G401.6 (cell line): ENCODE results near the gene AMH.

Experiments
- FAIRE-seq: peaks from 2 replicates; lab custom pipeline; 2012; peaks lifted over from hg19 to GRCh38; lab: Jason Lieb, UNC

The AMH gene

DNA sequence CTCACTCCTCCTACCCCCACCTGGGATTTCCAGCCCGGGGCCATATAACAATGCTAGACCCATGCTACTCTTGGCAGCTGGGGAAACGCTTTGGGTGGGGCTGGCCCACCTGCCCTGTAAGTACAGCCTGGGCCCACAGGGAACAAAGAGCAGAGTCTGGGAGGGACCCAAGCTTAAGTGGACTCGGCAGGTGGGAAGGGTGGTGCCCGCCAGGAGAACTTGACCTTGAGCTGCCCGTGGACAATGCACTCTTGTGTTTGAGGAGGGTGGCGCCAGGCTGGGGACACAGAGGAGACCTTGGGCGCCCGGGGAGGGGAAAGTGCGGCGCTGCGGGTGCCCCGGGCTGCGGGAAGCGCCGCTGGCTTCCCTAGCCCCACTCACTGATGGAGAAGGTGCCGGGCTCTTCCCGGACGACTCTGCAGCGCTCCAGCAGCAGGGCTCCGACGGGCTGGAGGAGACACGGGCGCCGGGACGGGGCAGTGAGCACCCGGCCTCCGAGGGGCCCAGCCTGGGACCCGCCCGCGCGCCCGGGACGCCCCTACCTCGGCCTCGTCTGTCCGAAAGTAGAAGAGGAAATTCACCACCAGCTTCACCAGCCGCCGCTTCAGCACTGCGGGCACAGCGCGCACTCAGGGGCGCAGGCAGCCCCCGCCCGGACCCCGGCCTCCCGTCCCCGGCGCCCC, 13.6 kb upstream of the AMH start:
- no peak for FAIRE-seq

DNA sequence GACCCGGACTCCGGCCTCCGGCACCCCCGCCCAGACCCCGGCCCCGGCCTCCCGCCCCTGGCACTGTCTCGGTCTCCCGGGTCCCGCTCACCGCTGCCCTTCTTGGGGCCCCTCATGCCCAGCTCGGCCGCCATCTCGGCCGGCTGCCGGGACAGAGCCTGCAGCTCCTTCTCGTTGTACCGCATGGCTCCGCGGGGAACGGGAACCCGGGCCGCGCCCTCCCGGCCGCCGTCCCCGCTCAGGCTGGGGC, 13.1 kb upstream of the AMH start:
- FAIRE-seq = no peak

DNA sequence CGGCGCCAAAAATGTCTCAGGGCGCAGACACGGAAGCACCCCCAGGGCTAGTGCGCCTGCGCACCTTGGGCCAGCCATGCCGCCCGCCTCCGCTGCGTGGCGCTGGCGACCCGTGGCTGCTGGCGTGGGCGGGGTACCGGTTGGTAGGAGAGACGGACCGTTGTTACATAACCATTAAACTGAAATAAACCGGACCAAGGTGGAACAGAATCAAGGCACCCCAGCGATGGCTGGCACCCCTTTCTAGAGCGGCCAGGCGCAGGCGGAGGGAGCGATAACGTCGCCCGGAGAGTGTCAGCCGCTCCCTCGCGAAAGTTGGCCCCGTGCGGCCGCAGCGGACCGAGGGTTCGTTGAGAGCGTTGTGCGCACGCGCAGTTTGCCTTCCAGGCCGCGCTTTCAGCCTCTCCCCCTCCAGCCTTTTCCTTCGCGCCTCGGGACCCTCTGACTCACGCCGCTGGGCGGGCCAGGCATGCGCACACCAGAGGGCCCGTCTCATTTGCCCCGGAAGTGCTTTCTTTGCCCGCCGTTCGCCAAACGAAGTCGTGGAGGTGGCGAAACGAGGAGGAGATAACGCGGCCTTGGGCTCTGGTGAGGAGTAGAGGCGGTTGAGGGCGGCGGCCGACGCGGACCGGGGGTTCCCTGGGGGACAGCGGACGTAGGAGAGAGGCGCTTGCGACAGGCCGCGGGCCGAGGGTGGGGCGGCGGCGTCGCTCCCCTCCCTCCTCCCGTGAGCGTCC, 12.6 kb upstream of the AMH start, which contains the start of the genes PLEKHJ1 and SF3A2:
PLEKHJ1 (minus strand) TSS at position 16 of the 737 bp plus-strand sequence. CDS start 81 bp downstream, outside the sequence.
SF3A2 (plus strand) TSS at position 511 of the 737 bp plus-strand sequence. CDS start 6,595 bp downstream, outside the sequence.
- peak; percentile 94 for FAIRE-seq

DNA sequence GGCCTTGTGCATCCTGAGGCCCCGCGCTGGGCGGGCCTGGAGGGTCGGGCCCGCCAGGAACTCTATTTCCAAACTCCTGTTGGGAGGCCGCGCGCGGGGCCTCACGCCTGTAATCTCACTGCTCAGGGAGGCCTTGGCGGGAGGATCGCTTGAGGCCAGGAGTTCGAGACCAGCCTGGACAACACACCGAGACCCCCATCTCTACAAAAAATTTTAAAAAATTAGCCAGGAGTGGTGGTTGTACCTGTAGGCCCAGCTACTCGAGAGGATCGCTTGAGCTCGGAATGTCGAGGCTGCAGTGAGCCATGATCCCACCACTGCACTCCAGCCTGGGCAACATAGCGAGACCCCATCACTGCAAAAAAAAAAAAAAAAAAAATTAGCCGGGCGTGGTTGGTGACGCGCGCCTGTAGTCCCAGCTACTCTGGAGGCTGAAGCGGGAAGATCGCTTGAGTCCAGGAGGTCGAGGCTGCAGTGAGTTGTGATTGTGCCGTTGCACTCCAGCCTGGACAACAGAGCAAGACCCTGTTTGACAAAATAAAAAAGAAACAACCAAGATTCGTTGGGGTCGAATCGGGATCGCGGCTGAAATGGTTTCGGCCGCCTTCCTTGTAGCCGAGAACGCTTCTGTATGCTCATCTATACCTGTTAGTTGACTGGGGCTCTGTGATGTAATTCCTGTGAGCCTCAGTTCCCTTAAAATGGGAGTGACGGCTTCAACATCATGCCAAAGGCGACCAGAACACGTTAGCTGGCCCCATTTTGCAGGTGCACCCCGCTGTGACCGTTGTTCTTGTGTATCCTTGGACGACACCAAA, 11.9 kb upstream of the AMH start:
- no peak for FAIRE-seq

- FAIRE-seq = no peak
Observed at GRCh38 chr19:2237869-2238153, 11.3 kb upstream of the AMH start.

GRCh38 chr19:2239173-2239572, 9.9 kb upstream of the AMH start:
- no peak for FAIRE-seq

- no peak for FAIRE-seq
Observed at GRCh38 chr19:2239771-2240770, 9.1 kb upstream of the AMH start.

DNA sequence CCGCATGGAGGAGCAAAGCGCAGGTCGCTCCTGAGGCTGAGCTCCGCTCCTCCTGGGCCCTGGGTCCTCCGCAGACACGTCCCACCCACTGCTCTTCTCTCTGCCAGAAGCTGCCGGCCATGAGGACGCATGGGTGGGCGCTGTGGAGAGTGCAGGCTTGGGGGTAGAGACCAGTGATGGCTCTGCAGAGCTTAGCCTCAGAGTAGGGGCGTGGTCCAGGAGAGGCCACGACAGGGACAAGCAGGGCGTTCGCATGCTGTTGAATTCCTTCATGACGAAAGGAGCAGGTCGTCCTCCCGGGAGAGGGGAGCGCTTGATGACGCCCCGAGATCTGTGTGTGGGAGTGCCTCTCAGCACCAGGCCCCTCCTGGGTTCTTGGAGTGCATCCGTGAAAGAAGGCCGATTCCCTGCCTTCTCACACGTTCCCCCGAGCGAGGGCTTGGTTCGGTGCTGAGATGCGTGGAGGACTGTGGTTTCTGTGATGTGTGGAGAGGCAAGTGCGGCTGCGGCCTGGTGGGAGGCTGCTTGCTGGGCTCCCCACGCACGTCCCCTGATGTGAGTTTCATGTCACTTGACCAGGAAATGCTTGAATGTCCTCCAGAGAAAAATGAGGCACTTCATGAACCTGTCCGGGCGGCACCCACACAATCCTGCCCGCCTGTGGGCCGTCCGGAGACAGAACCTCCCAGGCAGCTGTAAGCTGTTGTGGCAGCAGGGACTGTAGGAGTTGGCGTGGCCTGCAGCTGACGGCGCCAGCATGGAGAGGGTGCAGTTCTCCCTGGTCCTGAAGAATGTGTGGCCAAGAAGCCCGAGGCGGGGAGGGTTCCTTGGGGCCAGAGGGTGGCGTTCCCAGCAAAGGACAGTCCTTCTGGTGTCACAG, 8.0 kb upstream of the AMH start:
- no peak for FAIRE-seq

DNA sequence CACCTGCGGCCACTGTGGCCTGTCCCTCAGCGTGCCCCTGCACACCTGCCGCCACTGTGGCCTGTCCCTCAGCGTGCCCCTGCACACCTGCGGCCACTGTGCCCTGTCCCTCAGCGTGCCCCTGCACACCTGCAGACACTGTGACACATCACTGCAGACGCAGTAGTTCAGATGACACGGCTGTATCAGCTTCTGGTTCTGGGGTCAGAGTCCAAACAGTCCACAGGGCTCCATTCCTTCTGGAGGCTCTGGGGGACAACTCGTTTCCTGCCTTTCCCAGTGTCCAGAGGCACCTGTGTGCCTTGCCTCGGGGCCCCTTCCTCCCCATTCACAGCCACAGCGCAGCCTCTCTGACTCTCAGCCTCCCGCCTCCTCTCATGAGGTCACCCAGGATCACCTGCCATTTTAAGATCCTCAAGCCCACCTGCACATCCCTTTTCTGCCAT, 7.0 kb upstream of the AMH start:
- FAIRE-seq = no peak

GRCh38 chr19:2242816-2243215, 6.3 kb upstream of the AMH start:
- FAIRE-seq = no peak

- no peak for FAIRE-seq
Observed at GRCh38 chr19:2243274-2244124, 5.6 kb upstream of the AMH start.

DNA sequence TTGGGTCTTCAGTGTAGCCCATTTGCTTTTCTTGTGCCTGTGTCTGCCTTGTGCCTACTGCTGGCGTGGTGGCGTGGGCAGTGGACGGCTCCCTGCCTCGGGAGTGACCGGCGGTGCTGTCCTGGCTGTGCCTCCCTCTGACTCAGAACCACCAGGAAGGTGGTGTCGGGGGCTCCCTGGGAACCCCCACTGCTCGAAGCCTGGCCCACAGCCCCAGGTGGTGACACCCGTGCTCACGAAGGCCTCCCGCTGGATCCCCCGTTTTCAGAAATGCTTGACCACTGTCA, 5.1 kb upstream of the AMH start:
- FAIRE-seq = no peak

GRCh38 chr19:2244486-2244885, 4.6 kb upstream of the AMH start:
- FAIRE-seq = no peak

GRCh38 chr19:2245273-2245672, 3.9 kb upstream of the AMH start:
- no peak for FAIRE-seq

- no peak for FAIRE-seq
Observed at GRCh38 chr19:2246014-2246620, 3.0 kb upstream of the AMH start.

- no peak for FAIRE-seq
Observed at GRCh38 chr19:2246801-2247361, 2.2 kb upstream of the AMH start.

- no peak for FAIRE-seq
Observed at GRCh38 chr19:2247433-2248101, 1.6 kb upstream of the AMH start.

GRCh38 chr19:2248136-2249009, 750 bp upstream of the AMH start:
- FAIRE-seq = no peak
